HG03064 (cell line): Measurements from ENCODE around the gene MT1M.
"Not testable (repeated sequence)": the region's sequence is repeated elsewhere in the genome, so short reads cannot be mapped to it uniquely, and the experiment has no call there.

ENCODE experiments used
- ATAC-seq: cut with Tn5 transposase; IDR thresholded peaks from one replicate; pipeline ENCODE4 v1.9.1; 2021; ENCODE audit warnings: low read depth; ENCODE audit not compliant: unreplicated experiment

The MT1M gene

GRCh38 chr16:56645838-56646237, 13.4 kb downstream of the MT1M start:
- no peak for ATAC-seq

GRCh38 chr16:56647641-56648431, 15.4 kb downstream of the MT1M start:
- ATAC-seq, result no peak

- no peak for ATAC-seq
These were observed 16.8 kb downstream of the MT1M start for GRCh38 chr16:56649271-56649670.

GRCh38 chr16:56649820-56650219, 17.4 kb downstream of the MT1M start:
- no peak for ATAC-seq

GRCh38 chr16:56651586-56651985, 19.1 kb downstream of the MT1M start, which contains the start of gene MT1B:
MT1B (plus strand) TSS chr16:56651886; CDS start chr16:56651954, 68 bp downstream.
- ATAC-seq, result no peak

GRCh38 chr16:56652600-56652999, 20.1 kb downstream of the MT1M start:
- ATAC-seq, result no peak

- no peak for ATAC-seq
These were observed 20.8 kb downstream of the MT1M start for GRCh38 chr16:56653218-56653617.

- ATAC-seq, result no peak
These were observed 25.3 kb downstream of the MT1M start, which contains the start of gene MT1F for GRCh38 chr16:56657555-56658326. MT1F (plus strand) TSS chr16:56657959; CDS start chr16:56658059, 100 bp downstream.

GRCh38 chr16:56658327-56658875, 25.9 kb downstream of the MT1M start:
- ATAC-seq, result no peak

- ATAC-seq, result no peak
These were observed 30.2 kb downstream of the MT1M start for GRCh38 chr16:56662357-56663354.

- no peak for ATAC-seq
These were observed 32.0 kb downstream of the MT1M start for GRCh38 chr16:56664506-56664905.

GRCh38 chr16:56665286-56666261, 33.1 kb downstream of the MT1M start:
- ATAC-seq, result not testable (repeated sequence)

GRCh38 chr16:56667581-56668571, 35.4 kb downstream of the MT1M start, which contains the start of gene MT1G:
MT1G (minus strand) TSS chr16:56668065; CDS start chr16:56667993, 72 bp downstream.
- no peak for ATAC-seq

GRCh38 chr16:56669005-56669839, 36.8 kb downstream of the MT1M start, which contains the start of gene MT1H:
MT1H (plus strand) TSS chr16:56669814; CDS start chr16:56669885, 71 bp downstream.
- ATAC-seq, result no peak

- ATAC-seq, result no peak
These were observed 37.6 kb downstream of the MT1M start for GRCh38 chr16:56669840-56670619.

GRCh38 chr16:56670620-56670934, 38.1 kb downstream of the MT1M start:
- ATAC-seq, result no peak
